ENCODE data around the gene UGGT1.

The UGGT1 gene

GRCh38 chr2:128105072-128105471, 14.1 kb downstream of the UGGT1 start:
- DNase-seq (ENCODE audit: low read depth in 3 of 3, low spot score in 1 of 3) = no peak

DNA sequence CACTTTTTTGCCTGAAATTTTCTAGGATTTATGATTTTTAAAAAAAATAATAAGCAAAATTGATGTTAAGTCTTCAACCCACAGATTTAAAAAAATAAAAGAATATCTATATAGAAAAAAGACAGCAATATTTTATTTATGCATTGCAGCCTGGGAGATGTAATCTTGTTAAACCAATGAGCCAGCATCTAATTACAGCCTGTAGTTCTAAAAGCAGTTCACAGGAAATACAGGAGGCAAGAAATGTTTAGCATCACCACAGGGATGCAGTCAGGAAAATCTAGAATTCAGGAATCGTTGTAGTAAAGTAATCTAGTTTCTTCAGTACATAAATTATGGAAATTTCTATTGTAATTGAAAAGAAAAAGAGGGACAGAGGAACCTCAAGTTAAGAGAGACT, 17.2 kb downstream of the UGGT1 start:
- no peak for DNase-seq (ENCODE audit: low read depth in 3 of 3, low spot score in 1 of 3)

DNA sequence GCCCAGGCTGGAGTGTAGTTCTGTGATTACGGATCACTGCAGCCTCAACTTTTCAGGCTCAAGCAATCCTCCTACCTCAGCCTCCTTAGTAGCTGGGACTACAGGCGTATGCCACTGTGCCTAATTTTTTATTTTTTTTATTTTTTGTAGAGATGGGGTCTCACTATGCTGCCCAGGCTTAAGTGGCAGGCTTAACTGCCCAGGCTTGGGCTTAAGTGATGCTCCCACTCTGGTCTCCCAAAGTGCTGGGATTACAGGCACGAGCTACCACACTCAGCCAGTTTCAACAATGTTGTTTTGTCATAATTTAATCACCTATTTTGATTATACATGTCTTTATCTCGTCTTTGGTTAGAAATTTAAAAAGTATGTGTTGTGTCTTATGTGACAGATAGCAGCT, 18.2 kb downstream of the UGGT1 start:
- no peak for DNase-seq (ENCODE audit: low read depth in 3 of 3, low spot score in 1 of 3)

GRCh38 chr2:128115921-128116623, 25.1 kb downstream of the UGGT1 start:
- DNase-seq (ENCODE audit: low read depth in 3 of 3, low spot score in 1 of 3) = no peak

- DNase-seq (ENCODE audit: low read depth in 3 of 3, low spot score in 1 of 3) = no peak
Measured at GRCh38 chr2:128134573-128134972, 43.6 kb downstream of the UGGT1 start.

DNA sequence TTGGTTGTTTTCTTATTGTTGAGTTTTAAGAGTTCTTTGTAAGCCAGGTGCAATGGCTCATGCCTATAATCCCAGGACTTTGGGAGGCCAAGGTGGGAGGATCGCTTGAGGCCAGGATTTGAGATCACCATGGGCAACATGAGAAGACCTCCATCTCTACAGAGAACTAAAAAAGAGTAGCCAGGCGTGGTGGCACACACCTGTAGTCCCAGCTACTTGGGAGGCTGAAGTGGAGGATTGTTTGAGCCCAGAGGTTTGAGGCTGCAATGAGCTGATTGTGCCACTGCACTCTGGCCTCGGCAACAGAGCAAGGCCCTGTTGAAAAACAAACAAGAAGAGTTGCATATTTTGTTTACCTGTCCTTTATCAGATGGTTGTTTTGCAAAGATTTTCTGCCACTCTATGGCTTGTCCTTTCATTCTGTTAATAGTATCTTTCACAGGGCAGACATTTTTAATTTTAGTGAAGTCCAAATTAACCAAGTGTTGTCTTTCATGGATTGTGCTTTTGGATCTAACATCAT, 46.2 kb downstream of the UGGT1 start:
- no peak for DNase-seq (ENCODE audit: low read depth in 3 of 3, low spot score in 1 of 3)

DNA sequence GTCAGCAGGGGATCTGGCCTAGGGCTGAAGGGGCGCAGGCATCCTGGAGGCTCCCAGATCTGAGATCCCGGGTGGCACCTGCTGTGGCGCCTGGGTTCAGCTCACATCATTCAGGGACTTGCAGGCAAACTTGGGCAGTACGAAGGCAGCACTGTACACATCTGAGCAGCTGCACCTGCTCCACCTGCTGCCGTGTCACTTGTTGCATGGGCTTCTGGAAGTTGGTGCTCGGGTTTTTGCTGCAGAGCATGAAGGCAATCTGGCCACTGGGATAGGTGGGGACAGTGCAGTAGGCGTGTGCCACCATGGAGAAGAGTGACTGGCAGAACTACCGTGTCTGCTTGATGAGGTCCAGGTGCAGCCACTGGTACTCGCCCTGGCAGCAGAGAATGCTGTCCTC, 48.6 kb downstream of the UGGT1 start:
- DNase-seq (ENCODE audit: low read depth in 3 of 3, low spot score in 1 of 3) = no peak

- DNase-seq (ENCODE audit: low read depth in 3 of 3, low spot score in 1 of 3) = no peak
Measured at GRCh38 chr2:128145651-128146050, 54.7 kb downstream of the UGGT1 start.

- DNase-seq (ENCODE audit: low read depth in 3 of 3, low spot score in 1 of 3) = no peak
Measured at GRCh38 chr2:128153786-128154185, 62.8 kb downstream of the UGGT1 start.

DNA sequence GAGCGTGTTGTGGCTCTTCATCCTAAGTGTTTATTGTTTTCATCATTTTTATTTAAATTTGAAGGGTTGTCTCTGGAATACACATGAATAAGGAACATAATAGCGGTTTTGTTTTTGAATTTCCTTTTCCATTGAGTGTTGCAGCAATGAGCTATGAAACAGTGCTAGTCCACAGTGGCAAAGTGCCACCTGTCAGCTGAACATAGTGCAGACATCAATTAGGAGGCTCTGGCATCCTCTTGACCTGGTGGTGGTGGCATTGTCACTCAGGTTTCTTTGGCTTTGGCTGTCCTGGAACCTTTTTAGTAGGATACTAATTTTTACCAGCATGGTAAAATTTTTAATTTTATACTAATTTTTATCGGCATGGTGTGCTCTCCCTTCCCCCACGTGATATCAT, 63.2 kb downstream of the UGGT1 start:
- no peak for DNase-seq (ENCODE audit: low read depth in 3 of 3, low spot score in 1 of 3)

GRCh38 chr2:128155970-128156369, 65.0 kb downstream of the UGGT1 start:
- no peak for DNase-seq (ENCODE audit: low read depth in 3 of 3, low spot score in 1 of 3)

DNA sequence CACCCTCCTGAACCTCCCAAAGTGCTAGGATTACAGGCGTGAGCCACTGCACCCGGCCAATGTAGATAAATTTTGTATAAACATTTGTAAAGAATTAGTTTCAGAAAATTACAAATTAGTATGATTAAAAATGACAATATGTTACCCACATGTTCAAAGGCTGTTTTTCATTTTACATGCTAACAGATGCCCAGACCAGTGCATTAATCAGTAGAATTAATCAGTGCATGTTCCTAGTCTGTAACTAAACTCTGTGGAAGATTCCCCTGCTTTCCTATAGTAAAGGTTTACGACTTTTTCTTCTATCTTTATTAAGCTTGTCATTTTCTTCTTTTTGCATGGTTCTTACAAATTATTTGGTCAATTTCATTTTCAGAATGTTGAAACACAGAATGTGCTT, 65.8 kb downstream of the UGGT1 start:
- no peak for DNase-seq (ENCODE audit: low read depth in 3 of 3, low spot score in 1 of 3)

DNA sequence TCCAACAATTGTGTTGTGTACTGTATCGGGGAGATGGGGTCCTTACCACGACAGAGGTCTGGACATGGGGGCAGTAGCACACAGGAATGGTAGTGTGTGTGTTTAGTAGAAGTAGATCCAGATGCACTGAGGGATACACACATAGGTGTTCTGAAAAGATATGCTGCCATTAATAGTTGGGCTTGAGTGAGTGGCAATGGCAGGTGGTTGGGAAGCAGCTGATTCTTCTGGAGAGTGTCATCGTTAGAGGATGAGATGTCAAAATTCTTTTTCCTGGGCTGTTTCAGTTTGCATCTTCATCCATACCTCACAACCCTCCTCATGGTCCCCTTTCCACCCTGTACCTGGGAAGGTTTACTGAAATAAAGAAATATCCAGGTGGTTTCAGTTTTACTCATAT, 66.6 kb downstream of the UGGT1 start:
- no peak for DNase-seq (ENCODE audit: low read depth in 3 of 3, low spot score in 1 of 3)

DNA sequence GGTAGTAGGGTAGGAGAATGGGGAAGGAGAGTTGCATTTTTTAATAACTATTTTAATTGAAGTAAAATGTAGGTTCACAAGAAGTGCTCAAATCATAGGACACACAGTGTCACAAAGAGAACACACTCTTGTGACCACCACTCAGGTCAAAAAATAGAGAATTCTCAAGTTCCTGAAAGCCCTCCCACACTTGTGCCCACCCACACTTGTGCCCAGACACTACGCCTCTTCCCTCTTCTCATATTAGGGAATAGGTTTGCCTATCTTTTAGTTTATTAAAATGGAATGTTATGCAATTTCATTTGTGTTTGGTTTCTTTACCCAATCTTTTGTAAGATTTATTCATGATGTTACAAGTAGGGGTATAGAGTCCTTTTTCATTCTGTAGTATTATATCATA, 67.2 kb downstream of the UGGT1 start:
- DNase-seq (ENCODE audit: low read depth in 3 of 3, low spot score in 1 of 3) = no peak

DNA sequence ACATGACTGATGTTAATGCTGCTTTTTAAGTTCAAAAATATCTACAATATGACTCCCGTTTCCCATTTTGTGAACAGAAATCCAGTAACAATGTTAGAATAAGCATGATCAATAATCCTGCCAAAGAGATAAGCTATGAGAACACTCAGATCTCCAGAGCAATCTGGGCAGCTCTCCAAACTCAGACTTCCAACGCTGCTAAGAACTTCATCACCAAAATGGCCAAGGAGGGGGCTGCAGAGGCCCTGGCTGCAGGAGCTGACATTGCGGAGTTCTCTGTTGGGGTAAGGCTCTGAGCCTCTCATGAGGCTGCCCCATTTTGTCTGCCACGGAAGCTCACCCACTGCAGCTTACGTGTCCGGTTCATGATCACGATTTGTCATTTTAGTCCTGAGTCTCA, 68.4 kb downstream of the UGGT1 start:
- no peak for DNase-seq (ENCODE audit: low read depth in 3 of 3, low spot score in 1 of 3)

DNA sequence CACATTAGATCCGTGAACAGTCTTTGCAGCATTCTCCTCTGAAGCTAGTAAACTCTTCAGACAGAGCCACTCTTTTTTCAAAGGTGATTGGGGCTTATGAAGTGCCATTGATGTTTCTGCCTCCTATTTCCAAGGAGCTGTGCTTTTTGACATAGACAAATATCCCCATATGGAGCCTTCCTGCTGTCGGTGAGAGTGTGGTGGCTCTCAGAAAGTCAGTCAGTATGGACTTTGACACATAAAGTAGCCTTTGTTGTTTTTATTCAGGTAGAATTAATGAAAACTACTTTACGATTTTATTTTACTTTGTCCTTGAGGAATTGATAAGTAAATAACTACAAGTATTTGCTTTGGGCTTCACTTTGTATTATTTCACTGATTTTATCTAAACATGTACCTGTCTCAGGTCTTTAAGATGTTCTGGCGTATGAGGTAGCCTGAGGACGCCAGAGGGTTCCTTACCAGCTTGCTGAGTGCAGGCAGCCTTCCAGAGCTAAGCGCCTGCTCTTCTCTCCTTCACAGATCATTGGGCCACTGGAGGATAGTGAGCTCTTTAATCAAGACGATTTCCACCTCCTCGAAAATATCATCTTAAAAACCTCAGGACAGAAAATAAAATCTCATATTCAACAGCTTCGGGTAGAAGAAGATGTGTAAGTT, 69.7 kb downstream of the UGGT1 start:
- DNase-seq (ENCODE audit: low read depth in 3 of 3, low spot score in 1 of 3) = no peak

GRCh38 chr2:128162266-128162665, 71.3 kb downstream of the UGGT1 start:
- no peak for DNase-seq (ENCODE audit: low read depth in 3 of 3, low spot score in 1 of 3)

DNA sequence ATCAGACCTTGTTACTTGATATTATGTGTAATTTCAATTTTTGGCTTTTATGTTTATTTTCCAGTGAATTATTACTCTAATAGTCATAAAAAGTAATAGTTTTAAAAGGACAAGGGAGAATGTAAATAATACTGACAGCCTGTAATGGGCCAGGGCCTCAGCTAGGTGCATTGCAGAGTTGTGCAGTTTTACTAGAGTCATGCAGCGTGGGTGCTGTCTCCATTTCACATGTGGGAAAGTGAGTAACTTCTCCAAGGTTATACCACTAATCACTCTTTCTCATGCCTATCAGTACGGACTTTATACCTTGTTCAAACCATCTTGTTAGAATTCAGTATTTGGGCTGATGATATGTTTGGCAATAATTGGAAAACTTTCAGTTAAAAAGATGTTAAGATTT, 73.3 kb downstream of the UGGT1 start:
- DNase-seq (ENCODE audit: low read depth in 3 of 3, low spot score in 1 of 3) = no peak

- DNase-seq (ENCODE audit: low read depth in 3 of 3, low spot score in 1 of 3) = no peak
Measured at GRCh38 chr2:128166746-128167353, 75.8 kb downstream of the UGGT1 start.

DNA sequence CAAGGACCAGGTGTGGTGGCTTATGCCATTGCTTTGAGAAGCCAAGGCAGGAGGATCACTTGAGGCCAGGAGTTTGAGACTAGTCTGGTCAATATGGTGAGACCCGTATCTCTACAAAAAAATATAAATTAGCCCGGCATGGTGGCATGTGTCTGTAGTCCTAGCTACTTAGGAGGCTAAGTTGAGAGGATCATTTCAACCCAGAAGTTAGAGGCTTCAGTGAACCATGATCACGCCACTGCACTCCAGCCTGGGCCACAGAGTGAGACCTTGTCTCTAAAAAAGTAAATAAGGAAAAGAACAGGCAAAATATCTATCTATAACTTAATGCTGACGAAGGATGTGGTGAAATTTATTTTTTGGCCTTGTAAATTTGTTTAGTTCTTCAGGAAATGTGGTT, 78.1 kb downstream of the UGGT1 start:
- no peak for DNase-seq (ENCODE audit: low read depth in 3 of 3, low spot score in 1 of 3)

DNA sequence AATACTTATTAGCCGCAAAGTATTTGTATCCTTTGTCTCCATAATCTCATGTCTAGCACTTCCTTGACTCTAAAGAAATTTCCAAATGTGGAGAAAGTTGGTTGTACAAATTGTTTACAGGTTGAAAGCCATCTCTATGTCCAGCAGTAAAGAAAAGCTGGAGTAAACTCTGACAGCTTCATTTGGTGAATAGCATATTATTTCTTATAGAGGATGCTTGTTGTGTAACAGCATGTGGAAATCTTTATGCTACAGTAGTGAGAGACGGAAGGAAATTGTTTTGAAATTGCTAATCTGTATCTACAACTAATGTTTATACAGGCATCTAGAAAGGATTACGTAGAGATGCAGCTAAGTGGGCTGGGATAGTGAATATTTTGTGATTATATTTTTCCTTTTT, 78.5 kb downstream of the UGGT1 start:
- DNase-seq (ENCODE audit: low read depth in 3 of 3, low spot score in 1 of 3) = no peak

DNA sequence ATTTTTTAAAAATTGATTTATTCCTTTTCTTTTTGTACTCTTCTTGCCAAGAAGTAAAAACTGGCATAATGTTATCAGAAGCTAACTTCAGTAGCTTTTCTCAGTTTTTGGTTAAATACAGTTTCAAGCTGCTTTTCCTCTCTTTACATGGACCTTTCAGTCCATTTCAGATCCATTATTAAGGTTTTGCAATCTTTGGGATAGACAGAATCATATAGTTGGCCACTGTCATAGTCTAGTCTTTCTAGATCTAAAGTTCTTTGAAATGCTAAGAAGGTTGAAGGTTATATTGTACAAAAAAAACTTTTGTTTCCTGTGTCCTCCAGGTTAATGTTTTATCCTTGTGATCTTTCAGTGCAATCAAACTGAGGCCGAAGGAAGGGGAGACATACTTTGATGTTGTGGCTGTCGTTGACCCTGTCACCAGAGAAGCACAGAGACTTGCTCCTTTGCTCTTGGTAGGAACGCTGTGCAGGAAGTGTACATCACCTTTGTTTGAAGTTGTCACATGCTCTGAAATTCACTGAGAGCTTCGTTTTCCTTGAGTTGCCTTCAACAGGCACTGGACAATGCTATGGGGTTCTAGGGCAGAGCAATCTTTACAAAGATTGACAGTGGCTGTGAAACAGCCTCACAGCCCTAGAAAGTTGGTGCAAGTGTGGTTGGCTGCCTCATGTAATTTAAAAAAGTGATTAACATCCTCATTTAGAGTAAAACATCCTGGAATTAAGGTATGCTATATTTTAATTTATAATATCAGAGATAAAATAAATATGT, 79.1 kb downstream of the UGGT1 start:
- DNase-seq (ENCODE audit: low read depth in 3 of 3, low spot score in 1 of 3) = no peak
